HepG2 (cell line): ENCODE results near the gene PARN. TPM values are rescaled to one million over a fixed set of nuclear protein-coding genes. Genes with fewer than 3 reads are reported as not detected.

Experiments used
- CBX5 ChIP-seq: sonication (generic); formaldehyde crosslinking; IDR thresholded peaks from 2 replicates; pipeline ENCODE4 v1.4.0; 2020; ENCODE audit warnings: missing genetic modification reagents, borderline replicate concordance
- CC2D1A ChIP-seq: sonication (generic); formaldehyde crosslinking; IDR thresholded peaks from 2 replicates; pipeline ENCODE4 v1.8.1; 2023; ENCODE audit warnings: mild to moderate bottlenecking, missing genetic modification reagents
- GABPA ChIP-seq, 2 experiments: IDR thresholded peaks; 2 replicates each; pipeline ENCODE4 v1.6.1; 2011 to 2016; ENCODE audit warnings: low read depth in 2 of 2, low read length in 1 of 2, missing biosample characterization in 1 of 2, missing genetic modification characterization in 1 of 2
- GTF3A ChIP-seq: sonication (generic); formaldehyde crosslinking; conservative IDR thresholded peaks from 2 replicates; pipeline ENCODE4 v1.4.0; 2020; ENCODE audit warnings: mild to moderate bottlenecking, missing genetic modification reagents
- HHEX ChIP-seq: IDR thresholded peaks from 2 replicates; pipeline ENCODE4 v1.6.1; 2016; ENCODE audit warnings: control low read depth
- KDM1A ChIP-seq: IDR thresholded peaks from 2 replicates; pipeline ENCODE4 v1.6.1; 2016; ENCODE audit warnings: missing compliant biosample characterization
- MIER2 ChIP-seq: IDR thresholded peaks from 2 replicates; pipeline ENCODE4 v1.6.1; 2016; ENCODE audit warnings: missing biosample characterization, missing genetic modification reagents
- NBN ChIP-seq: fragments of 450-650 bp; conservative IDR thresholded peaks from 2 replicates; pipeline ENCODE4 v1.6.1; 2017
- POGZ ChIP-seq: sonication (generic); formaldehyde crosslinking; IDR thresholded peaks from 2 replicates; pipeline ENCODE4 v1.4.0; 2020; ENCODE audit warnings: mild to moderate bottlenecking, missing genetic modification reagents
- RORA ChIP-seq: sonication (generic); formaldehyde crosslinking; IDR thresholded peaks from 2 replicates; pipeline ENCODE4 v1.5.0; 2020; ENCODE audit warnings: mild to moderate bottlenecking, missing genetic modification reagents, moderate library complexity
- SMARCE1 ChIP-seq: fragments of 450-650 bp; IDR thresholded peaks from 2 replicates; pipeline ENCODE4 v1.6.1; 2017; ENCODE audit warnings: borderline replicate concordance
- SOX5 ChIP-seq: IDR thresholded peaks from 2 replicates; pipeline ENCODE4 v1.6.1; 2016; ENCODE audit warnings: borderline replicate concordance
- XRCC5 ChIP-seq: fragments of 200-400 bp; formaldehyde crosslinking; optimal IDR thresholded peaks from 2 replicates; pipeline ENCODE3; 2017; ENCODE audit warnings: mild to moderate bottlenecking, low read length
- ZFP62 ChIP-seq: sonication (generic); formaldehyde crosslinking; IDR thresholded peaks from 2 replicates; pipeline ENCODE4 v1.4.0; 2020; ENCODE audit warnings: missing genetic modification reagents
- ZMYM3 ChIP-seq: sonication (generic); formaldehyde crosslinking; IDR thresholded peaks from 2 replicates; pipeline ENCODE4 v1.5.1; 2020; ENCODE audit warnings: mild to moderate bottlenecking, missing genetic modification reagents
- ZNF24 ChIP-seq: fragments of 450-650 bp; IDR thresholded peaks from 2 replicates; pipeline ENCODE4 v1.6.1; 2017; ENCODE audit warnings: antibody characterized with exemption, mild to moderate bottlenecking
- ZNF275 ChIP-seq: sonication (generic); formaldehyde crosslinking; IDR thresholded peaks from 2 replicates; pipeline ENCODE4 v1.8.0; 2022; ENCODE audit warnings: missing genetic modification reagents, mild to moderate bottlenecking, inconsistent platforms, borderline replicate concordance
- ZNF3 ChIP-seq: IDR thresholded peaks from 2 replicates; pipeline ENCODE4 v1.7.0; 2017; ENCODE audit warnings: inconsistent platforms
- ZNF326 ChIP-seq: sonication (generic); formaldehyde crosslinking; IDR thresholded peaks from 2 replicates; pipeline ENCODE4 v1.4.0; 2020; ENCODE audit warnings: missing genetic modification reagents, borderline replicate concordance
- ZNF331 ChIP-seq: sonication (generic); formaldehyde crosslinking; IDR thresholded peaks from 2 replicates; pipeline ENCODE4 v1.4.0; 2020; ENCODE audit warnings: missing genetic modification reagents
- ZNF543 ChIP-seq: sonication (generic); formaldehyde crosslinking; IDR thresholded peaks from 2 replicates; pipeline ENCODE4 v1.4.0; 2020; ENCODE audit warnings: mild to moderate bottlenecking, missing genetic modification reagents
- polyA plus RNA-seq, 8 experiments: library from polyadenylated mRNA; depleted of rRNA in 3 of 8; stranded (reverse) in 7 of 8; unstranded in 1 of 8; fragments of >200 nt; fragmentation: Illumina TruSeq in 4 of 8; extraction: Trizol in 4 of 8; gene quantifications; 2 replicates each; pipeline versions ENCODE4 v1.2.1 to v1.2.3, GENCODE V29; 2011 to 2016; ENCODE audit warnings: low read depth in 4 of 8, missing spikeins in 1 of 8, mixed read lengths in 1 of 8; ENCODE audit not compliant: insufficient read depth in 1 of 8
- total RNA-seq, 5 experiments: library from RNA; depleted of rRNA; stranded (reverse); fragments of >200 nt; fragmentation: Illumina TruSeq; extraction: Trizol; gene quantifications; 2 replicates each; pipeline ENCODE4 v1.2.3, GENCODE V29; 2016; ENCODE audit warnings: low read depth in 1 of 5
- TF ChIP-seq, protein P1 (sequence below): sonication (generic); formaldehyde crosslinking; IDR thresholded peaks from 2 replicates; pipeline ENCODE4 v1.5.0; 2020; ENCODE audit warnings: mild to moderate bottlenecking, missing genetic modification reagents
- TF ChIP-seq, protein P2 (sequence below): sonication (generic); formaldehyde crosslinking; IDR thresholded peaks from 2 replicates; pipeline ENCODE4 v1.4.0; 2020; ENCODE audit warnings: missing genetic modification reagents

The PARN gene
- total and polyA plus RNA-seq, 2 of the 13 experiments (the other 11 are each of a cell fraction or from before 2014, with no cell fraction given), result 13.3 to 47.6 TPM

DNA sequence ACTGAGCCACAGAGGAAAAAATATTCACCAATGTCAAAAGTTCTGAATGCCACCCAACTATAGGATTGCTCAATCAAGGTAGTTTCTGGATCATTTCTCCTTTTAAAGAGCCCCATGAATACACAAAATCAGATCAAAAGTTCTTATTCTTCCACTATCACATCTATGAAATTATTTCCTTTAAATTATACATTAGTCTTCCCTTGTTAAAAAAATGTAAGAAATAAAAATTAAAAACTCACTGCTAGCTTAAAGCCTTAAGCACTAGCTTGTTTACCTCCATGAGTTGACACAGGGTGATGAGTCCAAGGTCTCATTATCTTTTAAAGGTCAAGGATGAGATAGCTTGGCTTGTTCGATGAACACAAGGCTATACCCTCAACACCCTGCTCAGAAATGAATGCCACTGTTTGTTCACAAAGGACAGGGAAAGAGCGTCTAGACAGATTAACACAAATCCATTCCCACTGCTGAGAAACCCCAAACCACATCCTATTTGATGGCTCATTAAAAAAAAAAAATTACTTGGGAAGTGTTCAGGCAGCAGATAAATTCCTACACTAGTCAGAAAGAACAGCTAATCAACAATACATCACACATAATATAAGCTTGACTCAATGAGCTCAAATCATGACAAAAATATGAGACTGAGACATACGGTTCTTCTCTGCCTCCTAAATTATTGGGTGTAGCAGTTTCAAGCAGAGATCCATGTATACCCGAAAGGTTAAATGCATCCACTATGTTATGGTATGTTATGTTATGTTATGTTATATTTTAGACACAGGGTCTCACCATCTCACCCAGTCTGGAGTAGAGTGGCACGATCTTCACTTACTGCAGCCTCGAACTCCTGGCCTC lies 118.9 kb downstream of the PARN start (continued):
- TF ChIP-seq ZNF543 (CRISPR knock-in tag) (peak; percentile 87), HHEX (CRISPR knock-in tag) (peak; percentile 91), SMARCE1 (0 out of 2 replicates have a peak, but pooled peaks have one; percentile 51), ZNF326 (CRISPR knock-in tag) (no peak; the same call in 1 of the 2 replicates), ZNF3 (CRISPR knock-in tag) (peak; percentile 39; the same call in 1 of the 2 replicates), NBN (no peak), ZFP62 (CRISPR knock-in tag) (no peak), KDM1A (CRISPR knock-in tag) (peak; percentile 91), CC2D1A (peak; percentile 90; the same call in 1 of the 2 replicates), SOX5 (CRISPR knock-in tag) (peak; percentile 97), ZNF331 (CRISPR knock-in tag) (peak; percentile 91), MIER2 (CRISPR knock-in tag) (peak; percentile 81), GABPA (IDR thresholded peaks at IDR 0.05; ENCODE audit: low read depth, low read length) (no peak), GABPA (CRISPR knock-in tag; IDR thresholded peaks at IDR 0.05; ENCODE audit: low read depth) (peak; percentile 50; the same call in 1 of the 2 replicates), XRCC5 (no peak), ZMYM3 (CRISPR knock-in tag) (0 out of 2 replicates have a peak, but pooled peaks have one; percentile 37), ZNF24 (0 out of 2 replicates have a peak, but pooled peaks have one; percentile 65), GTF3A (CRISPR knock-in tag) (no peak), ZNF275 (CRISPR knock-in tag) (peak; percentile 78; the same call in 1 of the 2 replicates), RORA (CRISPR knock-in tag) (peak; percentile 45; the same call in 1 of the 2 replicates), CBX5 (CRISPR knock-in tag) (0 out of 2 replicates have a peak, but pooled peaks have one; percentile 56), POGZ (CRISPR knock-in tag) (peak; percentile 88)
- TF ChIP-seq, protein P1, sequence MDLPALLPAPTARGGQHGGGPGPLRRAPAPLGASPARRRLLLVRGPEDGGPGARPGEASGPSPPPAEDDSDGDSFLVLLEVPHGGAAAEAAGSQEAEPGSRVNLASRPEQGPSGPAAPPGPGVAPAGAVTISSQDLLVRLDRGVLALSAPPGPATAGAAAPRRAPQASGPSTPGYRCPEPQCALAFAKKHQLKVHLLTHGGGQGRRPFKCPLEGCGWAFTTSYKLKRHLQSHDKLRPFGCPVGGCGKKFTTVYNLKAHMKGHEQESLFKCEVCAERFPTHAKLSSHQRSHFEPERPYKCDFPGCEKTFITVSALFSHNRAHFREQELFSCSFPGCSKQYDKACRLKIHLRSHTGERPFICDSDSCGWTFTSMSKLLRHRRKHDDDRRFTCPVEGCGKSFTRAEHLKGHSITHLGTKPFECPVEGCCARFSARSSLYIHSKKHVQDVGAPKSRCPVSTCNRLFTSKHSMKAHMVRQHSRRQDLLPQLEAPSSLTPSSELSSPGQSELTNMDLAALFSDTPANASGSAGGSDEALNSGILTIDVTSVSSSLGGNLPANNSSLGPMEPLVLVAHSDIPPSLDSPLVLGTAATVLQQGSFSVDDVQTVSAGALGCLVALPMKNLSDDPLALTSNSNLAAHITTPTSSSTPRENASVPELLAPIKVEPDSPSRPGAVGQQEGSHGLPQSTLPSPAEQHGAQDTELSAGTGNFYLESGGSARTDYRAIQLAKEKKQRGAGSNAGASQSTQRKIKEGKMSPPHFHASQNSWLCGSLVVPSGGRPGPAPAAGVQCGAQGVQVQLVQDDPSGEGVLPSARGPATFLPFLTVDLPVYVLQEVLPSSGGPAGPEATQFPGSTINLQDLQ (CRISPR knock-in tag), result no peak
- TF ChIP-seq, protein P2, sequence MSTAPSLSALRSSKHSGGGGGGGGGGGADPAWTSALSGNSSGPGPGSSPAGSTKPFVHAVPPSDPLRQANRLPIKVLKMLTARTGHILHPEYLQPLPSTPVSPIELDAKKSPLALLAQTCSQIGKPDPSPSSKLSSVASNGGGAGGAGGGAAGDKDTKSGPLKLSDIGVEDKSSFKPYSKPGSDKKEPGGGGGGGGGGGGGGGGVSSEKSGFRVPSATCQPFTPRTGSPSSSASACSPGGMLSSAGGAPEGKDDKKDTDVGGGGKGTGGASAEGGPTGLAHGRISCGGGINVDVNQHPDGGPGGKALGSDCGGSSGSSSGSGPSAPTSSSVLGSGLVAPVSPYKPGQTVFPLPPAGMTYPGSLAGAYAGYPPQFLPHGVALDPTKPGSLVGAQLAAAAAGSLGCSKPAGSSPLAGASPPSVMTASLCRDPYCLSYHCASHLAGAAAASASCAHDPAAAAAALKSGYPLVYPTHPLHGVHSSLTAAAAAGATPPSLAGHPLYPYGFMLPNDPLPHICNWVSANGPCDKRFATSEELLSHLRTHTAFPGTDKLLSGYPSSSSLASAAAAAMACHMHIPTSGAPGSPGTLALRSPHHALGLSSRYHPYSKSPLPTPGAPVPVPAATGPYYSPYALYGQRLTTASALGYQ (CRISPR knock-in tag), result peak; percentile 97
